NCI-H1417 (cell line): Measurements from ENCODE around the gene NELL1.
"Not testable (repeated sequence)": the region's sequence is repeated elsewhere in the genome, so short reads cannot be mapped to it uniquely, and the experiment has no call there.

Experiments used
- DNase-seq, 3 experiments: peaks; one replicate each; lab custom pipeline; 2025; lab: John Stamatoyannopoulos, UW

Gene NELL1

DNA sequence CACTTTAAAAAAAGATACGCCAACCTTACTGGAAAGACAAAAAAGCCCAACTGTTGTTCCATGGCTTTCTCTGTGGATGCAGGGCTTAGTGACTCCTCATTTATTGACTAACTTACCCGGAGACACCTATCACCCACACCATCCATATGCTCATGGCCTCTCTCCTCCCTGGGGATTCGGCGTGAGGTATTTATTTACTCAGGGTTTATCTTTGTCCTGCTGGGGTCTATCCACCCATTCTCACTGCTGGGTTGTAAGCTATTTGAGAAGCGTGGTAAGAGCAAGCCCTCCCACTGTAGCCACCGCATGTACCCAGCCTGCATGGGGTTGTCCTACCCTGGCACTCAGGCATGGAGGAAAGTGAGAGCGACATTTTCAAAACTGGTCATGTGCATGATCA is 93.6 kb downstream of the NELL1 start:
- DNase-seq: peak in 2 of 3 experiments; percentile 44 to 60

DNA sequence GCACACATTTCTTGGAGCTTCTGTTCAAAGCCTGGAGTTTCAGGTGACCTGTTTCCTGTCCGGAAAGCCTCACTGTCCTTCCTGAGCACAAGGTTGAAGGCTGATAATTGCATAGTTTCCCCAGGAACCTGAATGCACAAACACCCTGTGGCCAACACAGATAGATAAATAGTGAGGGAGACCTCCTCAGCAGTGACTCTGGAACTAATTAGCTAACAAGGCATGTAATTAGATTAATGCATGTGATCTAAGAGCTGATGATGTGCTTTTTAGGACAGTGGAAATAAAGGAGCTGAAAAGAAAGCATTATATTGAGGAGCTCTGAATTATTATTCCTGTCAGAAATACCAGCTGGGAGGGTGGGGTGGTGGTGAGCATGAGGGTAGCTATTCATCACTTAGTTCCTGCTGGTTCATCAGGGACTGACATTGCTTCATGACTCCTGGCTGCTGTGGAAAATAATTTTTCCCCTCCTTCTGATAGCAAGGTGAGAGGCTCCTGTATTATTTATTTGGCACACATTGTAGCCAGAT is 101.1 kb downstream of the NELL1 start:
- DNase-seq: peak in 2 of 3 experiments; percentile 86 to 93

DNA sequence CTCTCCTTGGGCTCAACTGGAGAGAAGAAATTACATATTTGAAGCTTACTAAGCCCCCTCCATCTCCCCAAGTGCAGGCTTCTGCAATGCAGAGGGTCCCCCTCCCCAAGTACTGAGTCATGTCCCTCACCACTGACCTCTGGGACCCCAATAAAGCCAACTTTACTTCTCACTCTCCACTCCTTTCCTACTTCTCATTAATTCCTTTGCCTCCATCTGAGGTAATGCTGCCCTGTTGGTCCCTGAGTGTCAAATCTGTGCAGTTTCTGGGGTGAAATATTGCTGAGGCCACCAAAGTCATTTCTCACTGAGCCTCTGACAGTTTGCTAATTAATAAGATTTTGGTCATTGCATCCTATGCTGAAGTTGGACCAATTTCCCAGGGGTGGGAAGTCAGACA is 101.6 kb downstream of the NELL1 start:
- DNase-seq: peak in 2 of 3 experiments; percentile 33 to 55

DNA sequence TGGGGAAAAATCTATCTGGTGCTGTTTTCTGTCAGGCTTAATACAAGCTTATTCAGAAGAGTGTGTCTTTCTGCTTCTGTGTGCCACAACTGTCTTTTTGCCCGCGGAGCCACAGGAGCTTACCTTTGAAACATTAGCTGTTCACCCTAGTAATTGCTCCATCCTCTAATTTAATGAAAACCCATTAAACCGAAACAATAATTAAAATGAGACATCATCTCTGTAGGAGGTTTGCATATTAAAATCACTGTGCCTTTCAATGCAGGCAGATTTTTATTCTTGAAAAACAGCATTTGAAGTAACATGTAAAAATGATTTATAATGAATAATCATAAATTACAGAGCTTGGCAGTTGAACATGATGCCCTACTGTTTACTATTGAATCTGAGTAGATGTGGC is 102.3 kb downstream of the NELL1 start:
- peak in 2 of 3 experiments; percentile 52 to 84 for DNase-seq

DNA sequence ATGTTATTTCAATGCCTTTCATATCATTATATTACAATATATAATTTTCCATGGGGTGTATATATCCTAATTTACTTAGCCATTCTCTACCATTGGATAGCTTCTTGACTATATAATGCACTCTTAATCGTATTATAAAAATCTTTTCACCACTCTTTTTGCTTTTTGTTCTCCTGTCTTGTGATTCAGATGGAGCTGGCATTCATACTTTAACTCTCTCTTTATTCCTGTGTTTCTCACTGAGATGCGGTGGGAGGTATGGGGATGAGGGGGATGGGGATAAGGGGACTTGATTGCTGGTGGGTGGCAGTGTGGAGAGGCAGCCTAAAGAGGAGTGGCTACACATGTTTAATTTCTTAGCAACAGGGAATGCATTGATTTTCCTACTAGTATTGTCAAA is 105.9 kb downstream of the NELL1 start:
- peak in 1 of 3 experiments; percentile 10 for DNase-seq

DNA sequence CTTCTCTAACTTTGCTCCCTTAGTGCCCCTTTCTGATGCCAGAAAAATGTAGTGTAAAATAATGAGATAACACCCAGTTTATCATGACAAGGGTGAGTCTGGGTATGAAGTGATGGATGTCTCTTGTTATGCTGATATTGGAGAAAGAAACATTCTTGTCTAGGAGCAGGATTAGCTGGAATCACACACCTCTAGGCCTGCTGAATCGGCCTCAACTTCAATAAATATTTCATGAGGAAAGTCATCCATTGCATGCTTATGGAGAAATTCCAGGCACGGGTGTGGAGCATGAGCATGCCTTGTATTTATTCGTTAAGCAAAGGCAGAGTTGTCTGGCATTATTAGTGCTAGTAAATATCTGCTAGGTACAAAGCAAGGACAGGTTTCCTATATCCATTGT is 113.4 kb downstream of the NELL1 start:
- no peak for DNase-seq

DNA sequence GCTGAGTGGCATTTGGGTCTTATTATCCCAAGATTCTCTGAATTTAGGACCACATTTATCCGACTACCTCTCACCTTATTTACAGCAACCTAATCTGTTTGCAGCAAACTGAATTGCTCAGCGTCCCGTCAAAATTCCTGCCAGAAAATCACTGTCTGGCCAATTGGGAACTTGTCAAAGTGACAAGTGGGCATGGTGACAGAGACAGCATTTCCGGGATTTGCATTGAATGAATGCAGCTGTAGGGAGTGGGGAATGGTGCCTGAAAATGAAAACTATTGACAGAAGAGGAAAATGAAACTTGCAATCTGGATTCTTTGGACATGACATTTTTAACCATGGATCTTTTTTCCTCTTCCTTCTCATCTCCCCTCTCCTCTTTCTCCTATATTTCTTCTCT is 113.8 kb downstream of the NELL1 start:
- DNase-seq: no peak

DNA sequence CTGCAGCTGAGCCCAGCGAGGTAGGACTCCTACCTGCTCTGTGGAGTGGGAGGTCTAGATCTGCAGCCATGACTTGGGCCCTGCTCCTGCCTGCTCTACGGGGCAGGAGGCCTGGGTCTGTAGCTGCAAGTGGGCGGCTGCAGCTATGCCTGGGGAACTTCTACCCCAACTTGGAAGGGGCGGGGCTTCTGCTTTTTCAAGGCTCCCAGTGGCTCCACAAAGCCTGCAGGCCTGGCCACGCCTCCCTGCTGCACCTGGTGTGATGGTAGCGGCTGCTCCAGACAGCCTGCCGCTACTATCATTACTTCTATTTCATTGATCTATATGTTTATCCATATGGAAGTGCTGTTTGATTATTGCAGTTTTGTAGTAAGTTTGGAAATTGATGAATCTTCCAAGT is 121.2 kb downstream of the NELL1 start:
- no peak for DNase-seq

DNA sequence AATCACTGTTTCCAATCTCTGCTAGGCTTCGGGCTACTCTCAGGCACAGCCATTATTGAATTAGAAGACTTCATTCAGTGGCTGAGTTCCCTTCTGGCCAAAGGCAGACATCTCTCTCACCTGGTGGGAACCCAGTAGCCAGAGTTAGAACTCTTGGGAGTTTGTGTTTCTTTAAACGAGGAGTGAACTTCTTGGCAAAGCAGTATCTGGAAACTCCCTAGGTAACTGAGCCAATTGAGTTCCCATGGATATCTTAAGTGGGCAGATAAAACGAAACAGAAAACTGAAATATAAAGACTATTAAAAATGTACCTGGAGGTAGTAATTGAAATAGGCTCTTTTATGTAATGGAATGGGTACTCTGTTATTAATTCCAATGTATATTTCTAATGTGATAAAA is 125.6 kb downstream of the NELL1 start:
- DNase-seq: no peak

DNA sequence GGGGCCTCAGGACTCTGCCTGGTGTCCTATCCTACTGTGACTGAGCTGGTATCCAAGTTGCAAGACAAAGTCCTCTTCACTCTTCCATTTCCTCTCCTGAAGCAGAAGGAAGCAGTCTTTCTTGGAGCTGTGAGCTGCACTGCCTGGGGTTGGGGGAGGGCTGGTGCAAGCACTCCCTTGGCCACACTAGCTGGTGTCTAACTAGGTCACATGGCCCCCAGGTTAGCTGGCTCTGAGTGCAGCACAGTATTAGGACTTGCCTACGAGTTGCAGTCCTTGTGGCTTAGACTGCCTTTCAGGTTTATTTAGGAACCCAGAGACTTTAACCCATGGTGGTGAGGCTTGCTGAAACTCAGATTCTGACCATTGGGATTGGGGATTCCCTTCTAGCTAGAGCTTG is 138.9 kb downstream of the NELL1 start:
- DNase-seq: no peak

DNA sequence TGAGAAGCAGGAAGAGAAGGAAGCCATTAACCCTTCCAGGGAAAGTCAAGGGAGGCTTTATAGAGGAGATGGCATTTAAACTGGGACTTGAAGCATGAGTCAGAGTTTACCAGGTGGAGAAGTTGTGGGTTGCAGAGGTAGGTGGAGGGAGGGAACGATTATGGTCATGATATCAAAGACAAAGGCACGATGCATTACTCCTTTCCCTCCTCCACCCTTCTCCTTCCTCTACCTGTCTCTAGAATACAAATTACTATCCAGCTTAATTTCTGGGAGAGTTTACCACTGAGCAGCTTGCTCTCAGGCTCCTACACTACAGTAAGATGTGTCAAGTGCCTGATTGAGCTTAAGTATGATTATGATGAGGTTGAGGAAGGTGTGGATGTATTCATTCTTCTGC is 151.7 kb downstream of the NELL1 start:
- no peak for DNase-seq

DNA sequence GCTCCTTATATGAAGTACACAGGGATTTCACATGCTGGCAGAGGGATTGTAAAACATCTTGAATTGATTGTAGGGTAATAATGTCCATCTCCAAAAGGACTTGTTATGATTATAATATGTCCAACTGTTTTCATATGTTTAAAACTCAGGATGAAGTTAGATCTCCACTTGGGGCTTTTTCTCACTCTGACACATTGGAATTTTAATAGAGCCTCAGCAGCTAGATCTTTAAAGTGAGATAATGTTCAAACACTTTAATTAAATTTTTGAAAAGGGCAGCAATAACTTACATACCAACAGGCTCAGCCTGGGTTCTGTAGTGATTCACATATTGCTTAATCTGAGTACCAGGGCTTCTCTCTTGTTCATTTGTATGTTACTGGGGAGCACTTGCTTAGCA is 152.1 kb downstream of the NELL1 start:
- DNase-seq: no peak

DNA sequence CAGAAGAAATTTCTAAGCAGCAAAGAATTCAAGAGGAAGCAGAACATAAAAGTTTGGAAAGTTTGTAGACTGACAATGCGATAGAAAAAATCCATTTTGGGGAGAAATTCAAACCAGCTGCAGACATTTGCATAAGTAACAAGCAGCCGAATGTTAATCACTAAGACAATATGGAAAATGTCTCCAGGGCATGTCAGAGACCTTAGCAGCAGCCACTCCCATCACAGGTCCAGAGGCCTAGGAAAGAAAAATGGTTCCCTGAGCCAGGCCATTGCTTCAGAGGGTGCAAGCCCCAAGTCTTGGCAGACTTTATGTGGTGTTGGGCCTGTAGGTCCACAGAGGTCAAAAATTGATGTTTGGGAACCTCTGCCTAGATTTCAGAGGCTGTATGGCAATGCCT is 155.4 kb downstream of the NELL1 start:
- DNase-seq: no peak

DNA sequence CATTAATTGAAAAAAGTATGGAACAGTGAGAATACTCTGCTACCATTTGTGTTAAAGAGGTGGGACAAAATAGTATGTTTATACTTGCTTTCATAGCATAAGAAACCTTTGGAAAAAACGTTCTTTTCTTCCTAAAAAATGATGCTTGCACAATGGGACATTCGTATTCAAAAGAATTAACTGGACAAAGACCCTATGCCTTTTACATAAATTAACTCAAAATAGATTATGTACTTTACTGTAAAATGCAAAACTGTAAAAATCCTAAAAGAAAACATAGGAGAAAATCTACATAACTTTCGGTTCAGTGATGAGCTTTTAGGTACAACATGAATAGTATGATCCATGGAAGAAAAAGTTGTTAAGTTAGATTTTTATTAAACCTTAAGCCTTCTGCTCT is 166.2 kb downstream of the NELL1 start:
- no peak for DNase-seq

DNA sequence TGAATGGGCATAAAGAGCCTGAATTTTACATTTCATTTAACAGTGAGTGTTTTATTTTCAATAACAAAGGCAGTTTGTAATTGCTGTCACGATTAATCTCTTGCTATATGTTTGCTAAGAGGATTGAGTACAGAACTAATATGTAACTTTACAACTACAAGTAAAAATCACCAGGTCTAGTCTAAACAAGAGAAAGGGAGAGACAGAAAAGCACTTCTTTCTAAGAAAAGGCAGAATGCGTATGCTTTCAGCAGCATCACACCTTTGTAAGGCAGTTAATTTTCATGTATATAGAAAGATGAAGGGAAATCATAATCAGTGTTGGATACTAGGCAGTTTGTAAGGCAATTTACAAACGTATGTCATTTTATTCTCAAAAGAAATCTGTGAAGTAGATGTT is 169.8 kb downstream of the NELL1 start:
- DNase-seq: peak in 2 of 3 experiments; percentile 13 to 47

DNA sequence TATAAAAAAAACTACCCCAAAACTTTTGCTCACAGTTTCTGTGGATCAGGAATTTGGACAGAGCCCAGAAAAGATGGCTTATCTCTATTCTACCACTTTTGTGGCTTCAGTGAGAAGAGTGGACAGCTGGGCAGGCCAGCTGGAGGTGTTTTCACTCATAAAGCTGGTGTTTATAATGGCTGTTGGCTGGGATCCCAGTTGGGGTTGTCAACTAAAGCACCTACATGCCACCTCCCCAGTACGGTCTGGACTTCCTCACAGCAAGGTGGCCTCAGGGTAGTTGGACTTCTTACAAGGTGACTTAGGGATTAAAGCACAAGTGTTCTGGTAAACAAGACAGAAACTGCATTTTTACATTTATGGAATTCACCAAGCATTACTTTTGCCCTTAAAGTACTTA is 171.0 kb downstream of the NELL1 start:
- DNase-seq: peak; percentile 4 to 75 (median 27)

DNA sequence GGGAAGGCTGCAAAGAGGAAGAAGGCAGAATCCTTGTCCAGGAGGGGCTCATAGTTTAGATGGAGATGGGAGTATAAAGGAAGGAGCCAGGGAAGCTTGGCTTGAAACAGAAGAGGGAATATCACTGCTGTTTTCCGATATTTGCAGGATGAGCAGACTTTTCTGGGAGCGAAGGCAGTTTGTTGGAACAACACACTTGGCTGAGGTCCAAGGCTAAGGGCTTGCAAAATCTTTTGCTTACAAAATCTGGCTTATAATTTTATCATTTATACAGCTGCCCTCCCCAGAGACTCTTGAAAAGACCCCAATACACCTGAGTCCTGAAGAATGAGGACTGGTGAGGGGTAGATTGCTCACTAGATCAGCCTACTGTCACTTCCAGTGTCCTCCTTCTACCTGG is 174.8 kb downstream of the NELL1 start:
- no peak for DNase-seq

DNA sequence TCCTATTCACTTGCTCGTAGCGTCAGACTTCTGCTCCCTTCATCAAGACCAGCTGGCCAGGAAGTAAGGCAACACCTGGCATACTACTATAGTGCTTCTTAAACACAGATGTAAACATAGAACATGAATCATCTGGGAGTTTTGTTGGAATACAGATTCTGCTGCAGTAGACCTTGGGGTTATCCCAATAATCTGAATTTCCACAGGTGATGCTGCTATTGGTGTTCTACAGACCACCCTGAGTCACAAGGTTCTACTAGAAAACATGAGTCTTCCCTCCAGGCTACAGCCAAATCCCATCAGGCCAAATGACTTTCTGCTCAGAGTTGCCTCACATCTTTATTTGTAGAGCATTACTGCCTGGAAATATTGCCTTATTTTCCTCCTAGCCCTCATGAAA is 175.2 kb downstream of the NELL1 start:
- peak in 1 of 3 experiments; percentile 69 for DNase-seq

DNA sequence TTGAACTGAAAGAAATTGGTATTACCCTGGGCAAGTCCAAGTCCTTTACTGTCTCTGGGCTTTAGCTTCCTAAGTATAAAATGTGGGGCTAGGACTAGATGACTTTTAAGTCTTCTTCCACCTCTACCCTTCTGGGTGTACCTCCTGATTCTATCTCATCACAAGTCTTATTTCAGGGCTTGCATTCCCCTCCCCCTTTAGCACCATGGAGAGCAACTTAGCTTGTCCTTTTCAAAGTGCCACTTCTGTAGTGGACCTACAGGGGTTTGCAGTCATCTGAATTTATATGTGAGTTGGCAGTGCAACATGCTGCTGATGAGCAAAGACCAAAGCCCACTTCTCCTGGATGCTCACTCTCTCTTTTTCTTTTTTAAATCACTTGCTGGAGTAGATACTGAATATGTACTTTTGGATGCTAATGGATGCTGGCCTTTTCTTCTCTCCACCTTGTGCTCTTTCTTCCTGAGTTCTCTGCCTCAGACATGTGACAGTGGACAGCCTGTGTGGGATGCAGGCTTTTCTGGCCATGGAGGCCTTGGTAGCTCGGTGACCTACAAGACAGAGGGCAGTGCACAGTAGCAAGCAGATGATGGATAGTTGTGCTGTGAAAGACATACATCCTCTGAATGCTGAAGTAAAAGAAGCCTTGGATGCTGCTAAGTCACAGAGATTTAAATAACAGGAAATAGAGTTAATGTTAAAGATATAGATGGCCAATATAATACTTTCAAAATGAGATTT is 185.0 kb downstream of the NELL1 start:
- DNase-seq: no peak

DNA sequence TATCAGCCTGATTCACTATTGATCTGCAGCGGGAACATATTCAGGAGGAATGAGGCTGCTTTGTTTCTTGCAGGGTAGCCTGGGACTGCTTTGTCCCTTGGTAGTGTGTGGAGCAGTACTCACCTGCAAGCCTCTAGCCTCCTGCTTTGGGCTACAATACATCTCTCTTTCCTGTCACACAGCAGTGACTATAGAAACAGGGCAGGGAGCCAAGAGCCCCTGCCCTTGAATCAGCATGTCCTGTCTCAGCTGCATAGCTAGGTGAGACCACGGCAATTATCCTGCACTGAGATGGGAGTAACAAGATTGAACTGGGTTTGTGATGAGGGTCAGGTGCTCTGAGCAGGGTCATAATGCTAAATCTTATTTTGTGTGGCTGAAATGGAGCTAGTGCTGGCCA is 191.9 kb downstream of the NELL1 start:
- DNase-seq: peak; percentile 78 to 92 (median 89)

DNA sequence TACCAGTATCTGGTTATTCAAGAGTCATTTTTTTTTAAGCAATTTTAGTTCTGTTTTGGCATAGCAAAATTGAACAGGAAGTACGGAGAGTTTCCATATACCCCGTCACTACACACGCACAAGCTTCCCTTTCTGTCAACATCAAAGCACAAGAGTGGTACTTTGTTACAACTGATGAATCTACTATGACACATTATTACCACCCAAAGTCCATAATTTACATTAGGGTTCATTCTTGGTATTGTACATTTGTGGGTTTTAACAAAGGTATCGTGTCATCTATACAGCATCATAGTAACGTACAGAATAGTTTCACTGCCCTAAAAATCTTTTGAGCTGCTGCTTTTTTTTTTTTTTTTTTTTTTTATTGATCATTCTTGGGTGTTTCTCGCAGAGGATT is 192.9 kb downstream of the NELL1 start:
- not testable (repeated sequence) for DNase-seq

DNA sequence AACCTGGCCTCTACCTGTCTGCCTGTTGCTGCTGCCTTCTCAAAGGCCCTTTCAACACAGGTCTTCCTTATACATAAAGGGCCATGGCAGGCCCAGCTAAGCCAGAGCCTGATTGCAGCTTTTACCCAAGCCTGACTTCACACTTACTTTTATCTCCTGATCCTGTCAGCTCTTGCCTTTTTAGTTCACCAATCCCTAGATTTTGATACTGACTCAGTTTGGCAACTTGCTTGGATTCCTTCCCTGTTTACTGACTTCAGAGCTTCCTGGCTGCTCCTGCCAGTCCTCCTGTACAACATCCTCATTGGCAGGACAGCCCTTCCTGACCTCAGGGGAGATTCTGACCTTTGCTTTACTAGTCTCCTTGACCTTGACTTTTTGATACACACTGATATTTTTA is 195.2 kb downstream of the NELL1 start:
- DNase-seq: no peak

DNA sequence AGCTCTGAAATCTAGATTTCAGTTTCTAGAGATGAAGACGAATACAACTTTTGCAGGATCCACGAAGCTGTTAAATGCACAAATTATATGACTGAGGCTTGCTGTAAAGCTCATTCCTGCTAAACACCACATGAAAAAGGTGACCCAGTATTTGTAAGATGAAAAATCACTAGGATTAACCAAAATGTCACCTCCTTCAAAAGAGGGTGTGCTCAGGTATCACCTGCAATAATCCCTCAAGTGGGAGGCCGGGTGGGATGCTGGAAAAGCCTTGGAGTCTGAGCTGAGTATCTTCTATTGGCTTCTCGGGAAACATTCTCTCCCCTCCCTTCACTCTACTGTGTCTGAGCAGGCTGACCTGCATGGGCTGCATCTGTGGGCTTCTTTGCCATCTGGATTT is 195.8 kb downstream of the NELL1 start:
- no peak for DNase-seq

DNA sequence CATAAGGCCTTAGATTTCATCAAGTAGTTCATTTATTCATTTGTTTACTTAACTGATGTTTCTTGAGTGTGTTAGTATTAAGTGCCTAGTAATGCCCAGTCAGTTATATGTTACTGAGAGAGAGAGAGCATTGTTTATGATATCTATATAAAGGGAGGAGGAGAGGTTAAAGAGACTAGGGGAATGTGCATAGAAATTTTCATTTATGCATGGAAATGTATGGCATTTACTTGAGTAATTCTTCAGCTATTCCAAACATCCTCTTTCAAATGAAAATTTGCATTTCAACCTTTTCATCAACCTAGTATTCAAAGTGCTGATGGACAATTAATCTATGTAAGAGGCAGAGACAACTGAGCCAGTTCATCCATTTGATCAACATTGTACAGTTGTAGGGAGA is 199.7 kb downstream of the NELL1 start:
- no peak for DNase-seq
